Activated CD8-positive, alpha-beta T cell treated with anti-CD3 and anti-CD28 coated beads for 36 hours (primary cell): ENCODE data around the gene LCP2. TPM values are rescaled to one million over a fixed set of nuclear protein-coding genes. Genes with fewer than 3 reads are reported as not detected.

Experiments used
- ATAC-seq: fragments of 200-7000 bp; cut with Tn5 transposase; one replicate; pipeline ENCODE4 v1.10.0; 2021; ENCODE audit warnings: mild to moderate bottlenecking, moderate library complexity
- CTCF ChIA-PET: fragments of 350-600 bp; sonication (Branson Sonifier 250); formaldehyde crosslinking; loops from one replicate; lab custom pipeline; 2021; ENCODE audit warnings: antibody characterized with exemption; lab: Charles Lee
- POLR2A ChIA-PET: fragments of 350-600 bp; sonication (Branson Sonifier 250); formaldehyde crosslinking; loops from one replicate; lab custom pipeline; 2021; ENCODE audit warnings: antibody characterized with exemption; lab: Charles Lee
- DNase-seq: peaks from one replicate; pipeline ENCODE4 v3.0.0-alpha.2; 2020
- H3K27ac Mint-ChIP-seq: one replicate; pipeline ENCODE4 v1.8.0; 2021; ENCODE audit warnings: mild to moderate bottlenecking, mixed read lengths
- H3K27me3 Mint-ChIP-seq: one replicate; pipeline ENCODE4 v1.8.0; 2021; ENCODE audit warnings: mixed read lengths
- H3K36me3 Mint-ChIP-seq: one replicate; pipeline ENCODE4 v1.8.0; 2021; ENCODE audit warnings: low read depth, mixed read lengths
- H3K4me1 Mint-ChIP-seq: one replicate; pipeline ENCODE4 v1.8.0; 2021; ENCODE audit warnings: low read depth, mixed read lengths
- H3K4me3 Mint-ChIP-seq: one replicate; pipeline ENCODE4 v1.8.0; 2021; ENCODE audit warnings: mild to moderate bottlenecking, moderate library complexity, mixed read lengths
- H3K9me3 Mint-ChIP-seq: one replicate; pipeline ENCODE4 v1.8.0; 2021; ENCODE audit warnings: mixed read lengths
- CTCF ChIP-seq: fragments of 200-600 bp; IDR thresholded peaks from one replicate; pipeline ENCODE4 v1.8.0; 2022; ENCODE audit warnings: antibody characterized with exemption, mild to moderate bottlenecking
- intact Hi-C: fragments of 100-400 bp; cut with micrococcal nuclease; formaldehyde crosslinking; loops from one replicate; pipeline ENCODE4 v1.10.0; 2022
- total RNA-seq, 2 experiments: library from RNA; stranded (reverse); gene quantifications; one replicate each; pipeline ENCODE4 v1.2.3, GENCODE V29; 2021

Gene LCP2
- total RNA-seq, 2 experiments from 2014 or later: 243 to 259 TPM

GRCh38 chr5:170294556-170294955 lies 3.0 kb downstream of the LCP2 start:
- TF ChIP-seq CTCF: no peak
- ChIA-PET CTCF (interaction anchor here (1.4 to 19.3 kb wide), 10 partner anchors 8 to 45 kb away, joined by 4 to 204 read pairs (median 25); no protein-coding TSS in a partner anchor), POLR2A (interaction anchor here (0.9 to 21.9 kb wide), 7 partner anchors 7 to 43 kb away, joined by 3 to 470 read pairs (median 40); no protein-coding TSS in a partner anchor)
- ATAC-seq (no peak), DNase-seq (no peak)
- Mint-ChIP-seq H3K27ac (peak overlapping the region; percentile 96), H3K36me3 (peaks cover 79% of the 10 kb centered on the region), H3K9me3 (no peaks in the 10 kb centered on the region), H3K4me1 (peaks cover 60% of the 10 kb centered on the region), H3K4me3 (peak overlapping the region; percentile 97), H3K27me3 (no peaks in the 10 kb centered on the region)
- intact Hi-C loops: no loop called here

- Mint-ChIP-seq H3K4me1 (peaks cover 60% of the 10 kb centered on the region), H3K27ac (peak overlapping the region; percentile 96), H3K9me3 (no peaks in the 10 kb centered on the region), H3K27me3 (no peaks in the 10 kb centered on the region), H3K36me3 (peaks cover 84% of the 10 kb centered on the region), H3K4me3 (peak overlapping the region; percentile 97)
- no peak for TF ChIP-seq CTCF
- DNase-seq (no peak), ATAC-seq (no peak)
- intact Hi-C loops: no loop called here
- ChIA-PET CTCF (interaction anchor here (1.4 to 19.3 kb wide), 9 partner anchors 7 to 45 kb away, joined by 4 to 204 read pairs (median 23); no protein-coding TSS in a partner anchor), POLR2A (interaction anchor here (0.9 to 21.9 kb wide), 5 partner anchors 16 to 44 kb away, joined by 3 to 470 read pairs (median 150); no protein-coding TSS in a partner anchor)
Measured at GRCh38 chr5:170294057-170294456, 3.5 kb downstream of the LCP2 start.

- ATAC-seq: peak; percentile 43
- peak overlapping the region; percentile 97 for H3K4me3 Mint-ChIP-seq
- H3K36me3 Mint-ChIP-seq: peaks cover 91% of the 10 kb centered on the region
- no peak for TF ChIP-seq CTCF
- ChIA-PET POLR2A (interaction anchor here (1.0 to 21.9 kb wide), 8 partner anchors 8 to 44 kb away, joined by 3 to 470 read pairs (median 8); no protein-coding TSS in a partner anchor), CTCF (interaction anchor here (2.2 to 19.3 kb wide), 8 partner anchors 7 to 67 kb away, joined by 11 to 204 read pairs (median 77); partner anchors contain the start of gene LCP2)
- H3K27ac Mint-ChIP-seq: peak overlapping the region; percentile 96
- peaks cover 61% of the 10 kb centered on the region for H3K4me1 Mint-ChIP-seq
- peak; percentile 89 for DNase-seq
- intact Hi-C loops: no loop called here
- H3K27me3 Mint-ChIP-seq: no peaks in the 10 kb centered on the region
- no peaks in the 10 kb centered on the region for H3K9me3 Mint-ChIP-seq
Measured at GRCh38 chr5:170293273-170293672, 4.3 kb downstream of the LCP2 start.

GRCh38 chr5:170292179-170293104 lies 5.1 kb downstream of the LCP2 start:
- DNase-seq (peak; percentile 58), ATAC-seq (peak; percentile 15)
- ChIA-PET POLR2A (interaction anchor here (0.7 to 21.9 kb wide), 12 partner anchors 9 to 46 kb away, joined by 3 to 470 read pairs (median 6); no protein-coding TSS in a partner anchor), CTCF (interaction anchor here (1.3 to 19.3 kb wide), 9 partner anchors 8 to 67 kb away, joined by 4 to 204 read pairs (median 51); partner anchors contain the start of gene LCP2)
- no peaks in the 10 kb centered on the region for H3K9me3 Mint-ChIP-seq
- peak overlapping the region; percentile 96 for H3K27ac Mint-ChIP-seq
- peaks cover 100% of the 10 kb centered on the region for H3K36me3 Mint-ChIP-seq
- TF ChIP-seq CTCF: no peak
- H3K4me1 Mint-ChIP-seq: peaks cover 66% of the 10 kb centered on the region
- no peaks in the 10 kb centered on the region for H3K27me3 Mint-ChIP-seq
- intact Hi-C loops: no loop called here
- H3K4me3 Mint-ChIP-seq: peak overlapping the region; percentile 97
